SK-N-SH treated with all-trans-retinoic acid at 6 μM for 48 hours (cell line): ENCODE measurements around the gene RGS7.

ENCODE experiments used
- CREB5 ChIP-seq: fragments of 250-450 bp; sonication (Bioruptor Pico); IDR thresholded peaks from 2 replicates; pipeline ENCODE4 v1.5.1; 2020; ENCODE audit warnings: low read depth, mild to moderate bottlenecking, moderate library complexity
- CSDC2 ChIP-seq: fragments of 250-450 bp; sonication (Bioruptor Pico); IDR thresholded peaks from 2 replicates; pipeline ENCODE4 v1.5.0; 2020; ENCODE audit warnings: mild to moderate bottlenecking, moderate library complexity
- PATZ1 ChIP-seq: fragments of 250-450 bp; sonication (Bioruptor Pico); IDR thresholded peaks from 2 replicates; pipeline ENCODE4 v1.8.0; 2020; ENCODE audit warnings: mild to moderate bottlenecking, moderate library complexity, borderline replicate concordance
- POU6F1 ChIP-seq: fragments of 250-450 bp; sonication (Bioruptor Pico); IDR thresholded peaks from 2 replicates; pipeline ENCODE4 v1.8.0; 2021; ENCODE audit warnings: low read depth, mild to moderate bottlenecking, moderate library complexity, borderline replicate concordance
- PPARA ChIP-seq: fragments of 250-450 bp; sonication (Bioruptor Pico); IDR thresholded peaks from 2 replicates; pipeline ENCODE4 v1.5.0; 2020; ENCODE audit warnings: mild to moderate bottlenecking, borderline replicate concordance
- RARB ChIP-seq: fragments of 250-450 bp; sonication (Bioruptor Pico); IDR thresholded peaks from 2 replicates; pipeline ENCODE4 v1.8.0; 2021; ENCODE audit warnings: mild to moderate bottlenecking, moderate library complexity
- TSHZ2 ChIP-seq: fragments of 250-450 bp; sonication (Bioruptor Pico); IDR thresholded peaks from 2 replicates; pipeline ENCODE4 v1.5.0; 2020; ENCODE audit warnings: mild to moderate bottlenecking, moderate library complexity
- ZC3H10 ChIP-seq: fragments of 250-450 bp; sonication (Bioruptor Pico); IDR thresholded peaks from 2 replicates; pipeline ENCODE4 v1.5.1; 2021; ENCODE audit warnings: mild to moderate bottlenecking, moderate library complexity
- ZFP3 ChIP-seq: fragments of 250-450 bp; sonication (Bioruptor Pico); IDR thresholded peaks from 2 replicates; pipeline ENCODE4 v1.5.0; 2020; ENCODE audit warnings: mild to moderate bottlenecking, moderate library complexity
- ZFP30 ChIP-seq: fragments of 450-650 bp; formaldehyde crosslinking; IDR thresholded peaks from 2 replicates; pipeline ENCODE4 v1.5.0; 2022; ENCODE audit warnings: mild to moderate bottlenecking, moderate library complexity
- ZNF565 ChIP-seq: fragments of 450-650 bp; formaldehyde crosslinking; conservative IDR thresholded peaks from 2 replicates; pipeline ENCODE4 v1.5.0; 2020; ENCODE audit warnings: low read depth, mild to moderate bottlenecking, moderate library complexity
- ZNF8 ChIP-seq: fragments of 450-650 bp; formaldehyde crosslinking; IDR thresholded peaks from 2 replicates; pipeline ENCODE4 v1.5.0; 2020; ENCODE audit warnings: mild to moderate bottlenecking, moderate library complexity

GRCh38 chr1:241263346-241263745, 93.7 kb downstream of the RGS7 start:
- TF ChIP-seq RARB (CRISPR knock-in tag), result no peak
- TF ChIP-seq ZNF565 (CRISPR knock-in tag), result no peak
- TF ChIP-seq POU6F1 (CRISPR knock-in tag), result no peak
- no peak for TF ChIP-seq PATZ1 (CRISPR knock-in tag)
- no peak for TF ChIP-seq ZFP3 (CRISPR knock-in tag)
- no peak for TF ChIP-seq ZNF8 (CRISPR knock-in tag)
- no peak for TF ChIP-seq TSHZ2
- TF ChIP-seq ZFP30 (CRISPR knock-in tag), result no peak
- no peak for TF ChIP-seq PPARA
- no peak for TF ChIP-seq CREB5 (CRISPR knock-in tag)
- TF ChIP-seq ZC3H10 (CRISPR knock-in tag), result no peak
- TF ChIP-seq CSDC2, result no peak
